Measurements from ENCODE around the gene MED9. TPM values are rescaled to one million over a fixed set of nuclear protein-coding genes. Genes with fewer than 3 reads are reported as not detected.

The MED9 gene
- total and polyA plus RNA-seq, 4 donors, result 10.8 to 15.4 (median 13.3) TPM

- 88 to 90% methylated on average over 17 of the region's 17 CpGs for whole genome bisulfite sequencing, 2 donors
- no peak overlapping the region for H3K4me3 ChIP-seq
- peaks cover 0 to 6% (median 0%) of the 10 kb centered on the region in 3 donors for H3K27me3 ChIP-seq (ENCODE audit: control insufficient read depth in 3 of 3, insufficient read depth in 3 of 3, low read length in 2 of 3)
- ATAC-seq (ENCODE audit: insufficient read depth, low FRiP score) (no peak), DNase-seq (no peak)
- H3K9ac ChIP-seq (ENCODE audit: insufficient read depth in 1 of 2, low read length in 2 of 2), result no peak overlapping the region
- no peak overlapping the region for H3K27ac ChIP-seq (ENCODE audit: low read depth in 1 of 2, low read length in 1 of 2)
- no peak for TF ChIP-seq CTCF (IDR thresholded peaks at IDR 0.05; ENCODE audit: control extremely low read depth, extremely low read depth)
- no peaks in the 10 kb centered on the region for H3K36me3 ChIP-seq (ENCODE audit: control insufficient read depth in 4 of 4, insufficient read depth in 4 of 4, low read length in 4 of 4)
- H3K9me3 ChIP-seq (ENCODE audit: control insufficient read depth in 4 of 4, insufficient read depth in 3 of 4, low read length in 3 of 4), result no peaks in the 10 kb centered on the region
- H3K4me1 ChIP-seq (ENCODE audit: control insufficient read depth in 5 of 5, insufficient read depth in 5 of 5, low read length in 5 of 5), result peaks cover 0 to 9% (median 0%) of the 10 kb centered on the region in 5 donors
Observed at GRCh38 chr17:17499402-17500145, 22.8 kb downstream of the MED9 start.

GRCh38 chr17:17500999-17501605 is 24.3 kb downstream of the MED9 start:
- DNase-seq, result no peak
- Histone ChIP-seq H3K4me1 (ENCODE audit: control insufficient read depth in 5 of 5, insufficient read depth in 5 of 5, low read length in 5 of 5) (peaks cover 0 to 2% (median 0%) of the 10 kb centered on the region in 5 donors), H3K9me3 (ENCODE audit: control insufficient read depth in 4 of 4, insufficient read depth in 3 of 4, low read length in 3 of 4) (no peaks in the 10 kb centered on the region), H3K36me3 (ENCODE audit: control insufficient read depth in 4 of 4, insufficient read depth in 4 of 4, low read length in 4 of 4) (no peaks in the 10 kb centered on the region), H3K27ac (ENCODE audit: low read depth in 1 of 2, low read length in 1 of 2) (no peak overlapping the region), H3K9ac (ENCODE audit: insufficient read depth in 1 of 2, low read length in 2 of 2) (no peak overlapping the region), H3K27me3 (ENCODE audit: control insufficient read depth in 3 of 3, insufficient read depth in 3 of 3, low read length in 2 of 3) (no peaks in the 10 kb centered on the region), H3K4me3 (no peak overlapping the region)
- TF ChIP-seq CTCF (IDR thresholded peaks at IDR 0.05; ENCODE audit: control extremely low read depth, extremely low read depth), result no peak
- 80 to 81% methylated on average over 14 of the region's 14 CpGs for WGBS, 2 donors
- ATAC-seq (ENCODE audit: insufficient read depth, low FRiP score), result no peak

- H3K4me3 ChIP-seq, result no peak overlapping the region
- TF ChIP-seq CTCF (IDR thresholded peaks at IDR 0.05; ENCODE audit: control extremely low read depth, extremely low read depth), result no peak
- H3K9ac ChIP-seq (ENCODE audit: insufficient read depth in 1 of 2, low read length in 2 of 2), result no peak overlapping the region
- H3K4me1 ChIP-seq (ENCODE audit: control insufficient read depth in 5 of 5, insufficient read depth in 5 of 5, low read length in 5 of 5), result peaks cover 0 to 11% (median 0%) of the 10 kb centered on the region in 5 donors
- H3K9me3 ChIP-seq (ENCODE audit: control insufficient read depth in 4 of 4, insufficient read depth in 3 of 4, low read length in 3 of 4), result no peaks in the 10 kb centered on the region
- DNase-seq (no peak), ATAC-seq (ENCODE audit: insufficient read depth, low FRiP score) (no peak)
- 94 to 95% methylated on average over 21 of the region's 21 CpGs for WGBS, 2 donors
- H3K36me3 ChIP-seq (ENCODE audit: control insufficient read depth in 4 of 4, insufficient read depth in 4 of 4, low read length in 4 of 4), result no peaks in the 10 kb centered on the region
- H3K27me3 ChIP-seq (ENCODE audit: control insufficient read depth in 3 of 3, insufficient read depth in 3 of 3, low read length in 2 of 3), result no peaks in the 10 kb centered on the region
- no peak overlapping the region for H3K27ac ChIP-seq (ENCODE audit: low read depth in 1 of 2, low read length in 1 of 2)
Observed at GRCh38 chr17:17502741-17503565, 26.2 kb downstream of the MED9 start.
